GM19328 (cell line): ENCODE results near the gene VEGFB.

Source experiments
- ATAC-seq: cut with Tn5 transposase; IDR thresholded peaks from one replicate; pipeline ENCODE4 v1.9.1; 2021; ENCODE audit warnings: mild to moderate bottlenecking, moderate library complexity; ENCODE audit not compliant: unreplicated experiment

VEGFB gene

GRCh38 chr11:64230171-64230984 lies 4.0 kb upstream of the VEGFB start, which contains the start of gene DNAJC4:
DNAJC4 (plus strand) TSS chr11:64230548; CDS start chr11:64230855, 307 bp downstream.
- no peak for ATAC-seq

- ATAC-seq, result no peak
These were observed 3.4 kb upstream of the VEGFB start for GRCh38 chr11:64230985-64231365.

DNA sequence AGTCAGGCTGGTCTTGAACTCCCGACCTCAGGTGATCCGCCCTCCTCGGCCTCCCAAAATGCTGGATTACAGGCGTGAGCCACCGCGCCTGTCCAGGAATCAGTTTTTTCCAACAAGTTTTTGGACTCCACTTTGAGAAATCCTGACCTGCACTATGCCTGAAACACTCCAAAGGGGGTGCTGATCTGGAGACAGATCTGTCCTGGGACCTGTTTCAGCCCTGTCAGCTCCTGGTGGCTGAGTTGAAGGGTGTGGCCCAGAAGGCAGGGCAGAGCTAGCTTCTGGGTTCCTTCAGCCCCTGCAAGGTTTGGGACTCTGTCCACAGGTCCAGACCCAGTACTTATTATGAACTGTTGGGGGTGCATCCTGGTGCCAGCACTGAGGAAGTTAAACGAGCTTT lies 2.8 kb upstream of the VEGFB start:
- no peak for ATAC-seq

GRCh38 chr11:64232182-64232966 lies 2.0 kb upstream of the VEGFB start:
- no peak for ATAC-seq

DNA sequence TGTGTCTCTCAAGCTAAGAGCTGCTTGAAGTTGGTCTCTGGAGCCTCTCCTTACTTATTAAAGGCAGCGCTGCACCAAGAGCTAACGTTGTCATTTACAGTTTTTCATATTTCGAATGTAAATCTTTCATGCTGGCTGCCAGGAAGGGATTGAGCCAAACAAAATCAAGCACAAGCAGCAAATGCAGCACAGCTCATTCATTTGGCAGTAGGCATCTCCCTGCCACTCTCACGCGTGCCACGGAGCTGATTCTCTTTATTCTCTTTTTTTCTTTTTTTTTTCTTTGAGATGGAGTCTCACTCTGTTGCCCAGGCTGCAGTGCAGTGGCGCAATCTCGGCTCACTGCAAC lies 1.4 kb upstream of the VEGFB start:
- no peak for ATAC-seq

- no peak for ATAC-seq
These were observed 429 bp downstream of the VEGFB start for GRCh38 chr11:64234647-64235379.

DNA sequence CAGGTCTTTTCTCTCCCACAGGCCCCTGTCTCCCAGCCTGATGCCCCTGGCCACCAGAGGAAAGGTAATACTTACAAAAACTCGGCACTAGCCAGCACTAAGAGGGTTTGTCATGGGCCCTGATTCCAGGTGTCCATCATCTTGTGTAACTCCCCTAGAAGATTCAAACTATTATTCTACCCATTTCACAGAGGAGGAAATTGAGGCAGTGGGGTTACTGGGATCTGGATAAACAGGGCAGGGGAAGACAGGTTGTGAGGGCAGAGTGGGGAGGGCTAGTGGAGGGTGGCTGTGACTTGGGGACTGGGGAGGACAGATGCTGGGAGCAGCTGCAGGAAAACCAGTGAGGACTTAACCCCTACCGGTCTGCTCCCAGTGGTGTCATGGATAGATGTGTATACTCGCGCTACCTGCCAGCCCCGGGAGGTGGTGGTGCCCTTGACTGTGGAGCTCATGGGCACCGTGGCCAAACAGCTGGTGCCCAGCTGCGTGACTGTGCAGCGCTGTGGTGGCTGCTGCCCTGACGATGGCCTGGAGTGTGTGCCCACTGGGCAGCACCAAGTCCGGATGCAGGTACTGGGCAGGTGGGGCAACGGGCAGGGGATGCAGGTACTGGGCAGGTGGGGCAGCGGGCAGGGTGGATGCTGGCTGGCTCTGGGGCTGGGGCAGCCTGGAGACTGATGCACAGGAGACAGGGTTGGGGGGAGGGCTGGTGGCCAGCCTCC lies 1.2 kb downstream of the VEGFB start:
- no peak for ATAC-seq

DNA sequence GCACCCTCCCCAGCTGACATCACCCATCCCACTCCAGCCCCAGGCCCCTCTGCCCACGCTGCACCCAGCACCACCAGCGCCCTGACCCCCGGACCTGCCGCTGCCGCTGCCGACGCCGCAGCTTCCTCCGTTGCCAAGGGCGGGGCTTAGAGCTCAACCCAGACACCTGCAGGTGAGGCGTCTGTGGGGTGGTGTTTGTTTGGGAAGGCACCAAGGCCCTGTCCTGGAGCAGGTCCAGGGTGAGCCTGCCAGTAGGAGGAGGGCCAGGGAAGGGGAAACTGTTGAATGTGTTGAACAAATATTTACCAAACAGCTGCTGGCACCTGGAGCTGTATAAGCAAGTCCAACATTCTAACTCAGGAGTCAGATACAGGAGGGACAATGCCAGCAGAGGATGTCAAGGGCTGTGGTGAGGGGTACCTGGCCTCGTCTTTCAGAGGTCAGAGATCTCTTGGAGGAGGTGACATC lies 3.1 kb downstream of the VEGFB start:
- no peak for ATAC-seq

GRCh38 chr11:64238076-64238475 lies 3.7 kb downstream of the VEGFB start:
- no peak for ATAC-seq

- no peak for ATAC-seq
These were observed 4.6 kb downstream of the VEGFB start for GRCh38 chr11:64238999-64239398.

DNA sequence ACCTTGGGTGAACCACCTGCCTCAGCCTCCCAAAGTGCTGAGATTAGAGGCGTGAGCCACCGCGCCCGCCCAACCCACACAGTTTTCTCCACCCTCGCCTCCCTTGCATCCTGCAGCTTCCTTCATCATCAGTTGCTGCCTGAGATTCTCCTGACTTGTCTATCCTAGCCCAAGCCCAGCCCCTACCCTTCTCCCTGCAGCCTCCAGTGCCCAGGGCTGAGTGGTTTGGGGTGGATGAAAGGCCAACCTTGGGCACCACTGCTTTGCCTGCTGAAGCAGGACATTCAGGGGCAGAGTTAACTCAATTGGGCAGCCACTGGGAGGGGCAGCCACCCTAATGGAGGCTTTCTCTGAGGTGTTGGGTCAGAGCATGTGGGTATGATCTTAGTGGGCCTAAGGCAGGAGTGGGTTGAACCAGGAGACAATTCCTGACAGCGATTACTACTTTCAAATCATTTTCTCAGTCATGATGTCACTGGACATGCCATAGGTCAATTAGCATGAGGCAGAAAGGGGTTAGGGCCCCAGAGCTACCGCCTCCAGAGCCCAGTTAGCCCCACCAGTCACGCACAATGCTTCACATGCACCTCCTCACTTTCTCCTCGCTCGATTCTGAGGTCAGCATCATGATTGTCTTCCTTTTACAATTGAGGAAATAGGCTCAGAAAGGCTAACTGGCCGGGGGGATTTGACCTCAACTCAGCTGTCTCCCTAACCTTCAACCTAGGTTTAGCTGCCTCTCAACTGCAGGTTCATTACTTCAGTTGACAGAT lies 5.5 kb downstream of the VEGFB start:
- no peak for ATAC-seq

DNA sequence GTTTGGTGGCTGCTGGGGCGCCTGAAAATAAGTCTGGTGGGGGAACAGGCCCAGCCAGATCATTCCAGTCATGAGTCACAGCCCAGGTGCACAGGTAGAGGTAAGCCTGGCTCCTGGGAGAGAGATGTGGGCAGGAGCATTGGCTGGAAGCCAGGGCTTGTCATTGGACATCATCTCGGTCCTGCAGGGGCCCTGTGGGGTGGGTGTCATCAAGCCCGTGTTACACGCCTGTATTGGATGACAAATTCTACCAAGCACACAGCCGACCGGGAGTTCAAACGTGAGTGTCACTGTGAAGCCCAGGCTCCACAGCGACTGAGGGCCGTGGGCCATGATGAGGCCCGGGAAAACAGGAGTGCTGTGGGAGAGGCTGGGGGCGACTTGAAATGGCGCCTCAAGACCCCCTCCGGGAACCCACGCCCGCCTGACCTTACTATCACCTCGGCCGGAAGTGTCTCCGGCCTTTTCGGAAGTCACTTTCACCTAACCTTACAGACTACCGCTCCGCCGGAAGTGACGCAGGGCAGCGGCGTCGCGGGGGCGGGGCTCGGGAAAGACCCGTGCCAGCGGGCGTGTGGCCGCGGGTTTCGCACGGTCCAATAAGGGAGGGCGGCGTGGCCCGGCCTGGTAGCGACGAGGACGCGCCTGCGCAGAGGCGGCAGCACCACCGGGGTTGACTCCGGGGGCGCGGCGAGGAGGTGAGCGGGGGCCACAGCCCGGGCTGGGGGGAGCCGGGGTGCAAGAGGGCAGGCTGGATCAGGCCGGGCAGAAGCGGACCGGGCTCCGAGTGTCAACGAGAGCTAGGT lies 6.3 kb downstream of the VEGFB start, which contains the start of gene FKBP2:
Gene FKBP2, plus strand, starts transcription at position 661 of the 806 bp plus-strand sequence. CDS start 1,293 bp downstream, outside the sequence.
- ATAC-seq, result peak; percentile 56

DNA sequence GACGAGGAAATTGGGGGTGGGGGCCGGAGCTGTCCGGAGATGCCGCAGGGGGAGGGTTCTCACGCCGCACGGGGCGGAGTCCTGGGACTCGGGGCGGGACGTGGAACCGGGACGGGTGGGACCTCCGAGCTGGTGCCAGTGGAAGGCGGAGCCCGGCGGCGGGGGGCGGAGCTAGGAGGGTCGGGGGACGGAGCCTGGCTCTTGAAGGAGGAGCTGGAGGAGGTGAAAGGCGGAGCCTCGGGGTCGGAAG lies 6.8 kb downstream of the VEGFB start:
- ATAC-seq, result peak; percentile 74

DNA sequence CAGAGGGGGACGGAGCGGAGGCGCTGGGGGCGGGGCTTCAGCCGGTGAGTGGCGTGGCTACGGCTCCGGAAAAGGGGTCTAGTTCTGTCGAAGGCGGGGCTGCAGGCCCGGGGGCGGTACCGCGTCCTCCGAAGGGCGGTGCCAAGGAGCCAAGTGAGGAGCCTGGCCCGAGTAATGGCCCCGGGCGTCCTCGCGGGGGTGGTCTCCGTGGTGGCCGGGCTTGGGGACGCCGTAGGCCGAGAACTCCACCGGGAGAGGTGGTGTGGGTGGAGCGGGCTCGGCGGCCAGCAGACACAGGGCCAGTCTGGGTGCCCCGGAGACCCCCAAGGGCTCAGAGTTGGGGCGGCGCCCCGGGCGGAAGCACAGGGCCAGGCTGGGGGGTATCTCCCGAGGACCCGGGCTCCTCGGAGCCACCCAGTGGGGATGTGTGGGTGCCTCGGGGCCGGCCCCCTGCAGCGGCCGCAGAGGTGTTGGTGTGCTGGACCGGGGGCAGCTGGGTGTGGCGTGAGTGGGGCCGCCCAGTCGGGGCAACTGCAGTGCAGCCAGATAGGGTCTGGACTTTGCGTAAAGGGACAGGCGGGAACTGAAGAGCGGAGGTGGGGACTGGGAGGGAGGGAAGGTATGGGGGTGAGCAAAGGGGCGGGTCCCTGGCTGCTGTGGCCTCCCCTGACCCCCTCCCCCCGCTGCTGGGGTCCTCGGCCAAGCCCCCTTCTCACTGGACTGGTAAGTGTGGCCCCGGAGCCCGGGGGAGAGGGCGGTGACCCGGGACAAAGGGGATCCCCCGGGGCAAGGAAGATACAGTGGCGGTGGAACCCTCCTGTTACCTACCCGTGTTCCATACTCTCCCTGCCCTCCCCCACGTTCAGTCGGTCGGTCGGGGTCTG lies 7.3 kb downstream of the VEGFB start:
- ATAC-seq, result peak; percentile 2

- no peak for ATAC-seq
These were observed 9.0 kb downstream of the VEGFB start for GRCh38 chr11:64243236-64243854.

- ATAC-seq, result no peak
These were observed 9.7 kb downstream of the VEGFB start for GRCh38 chr11:64244107-64244506.

GRCh38 chr11:64244966-64245365 lies 10.6 kb downstream of the VEGFB start:
- ATAC-seq, result no peak

GRCh38 chr11:64245401-64245796 lies 11.0 kb downstream of the VEGFB start:
- no peak for ATAC-seq
